Measurements from ENCODE around the gene SMYD3. TPM values are rescaled to one million over a fixed set of nuclear protein-coding genes. Genes with fewer than 3 reads are reported as not detected.

The SMYD3 gene
- total RNA-seq, 1 donor from 2014 or later, result 80.8 TPM

GRCh38 chr1:245768596-245768995, 738.5 kb downstream of the SMYD3 start:
- Histone ChIP-seq H3K4me3 (ENCODE audit: insufficient read depth, low read depth, low read length) (no peak overlapping the region), H3K4me1 (ENCODE audit: insufficient read depth, low read length) (peaks cover 37% of the 10 kb centered on the region), H4K20me1 (ENCODE audit: insufficient read depth, low read length) (no peaks in the 10 kb centered on the region), H3K79me2 (ENCODE audit: insufficient read depth, low read length) (no peaks in the 10 kb centered on the region), H3K4me2 (ENCODE audit: low read length) (no peak overlapping the region), H3K27ac (ENCODE audit: low read depth, low read length) (no peak overlapping the region), H3K27me3 (ENCODE audit: insufficient read depth, low read length) (no peaks in the 10 kb centered on the region), H3K9ac (ENCODE audit: low read length) (no peak overlapping the region), H3K36me3 (ENCODE audit: insufficient read depth, low read length) (no peaks in the 10 kb centered on the region), H3K9me3 (ENCODE audit: insufficient read depth, low read depth, low read length) (no peaks in the 10 kb centered on the region), H2AFZ (ENCODE audit: low read depth, low read length) (no peak overlapping the region)
- Mint-ChIP-seq H3K4me3 (ENCODE audit: unreplicated experiment) (no peak overlapping the region), H3K27me3 (ENCODE audit: low read depth, unreplicated experiment) (no peaks in the 10 kb centered on the region), H3K4me1 (ENCODE audit: low read depth, unreplicated experiment) (peaks cover 34% of the 10 kb centered on the region), H3K36me3 (ENCODE audit: low read depth, unreplicated experiment) (peaks cover 16% of the 10 kb centered on the region), H3K27ac (ENCODE audit: unreplicated experiment) (no peak overlapping the region), H3K9me3 (ENCODE audit: unreplicated experiment) (no peaks in the 10 kb centered on the region)
- FAIRE-seq (no peak), DNase-seq (ENCODE audit: low read depth) (no peak)
- TF ChIP-seq, protein P1, sequence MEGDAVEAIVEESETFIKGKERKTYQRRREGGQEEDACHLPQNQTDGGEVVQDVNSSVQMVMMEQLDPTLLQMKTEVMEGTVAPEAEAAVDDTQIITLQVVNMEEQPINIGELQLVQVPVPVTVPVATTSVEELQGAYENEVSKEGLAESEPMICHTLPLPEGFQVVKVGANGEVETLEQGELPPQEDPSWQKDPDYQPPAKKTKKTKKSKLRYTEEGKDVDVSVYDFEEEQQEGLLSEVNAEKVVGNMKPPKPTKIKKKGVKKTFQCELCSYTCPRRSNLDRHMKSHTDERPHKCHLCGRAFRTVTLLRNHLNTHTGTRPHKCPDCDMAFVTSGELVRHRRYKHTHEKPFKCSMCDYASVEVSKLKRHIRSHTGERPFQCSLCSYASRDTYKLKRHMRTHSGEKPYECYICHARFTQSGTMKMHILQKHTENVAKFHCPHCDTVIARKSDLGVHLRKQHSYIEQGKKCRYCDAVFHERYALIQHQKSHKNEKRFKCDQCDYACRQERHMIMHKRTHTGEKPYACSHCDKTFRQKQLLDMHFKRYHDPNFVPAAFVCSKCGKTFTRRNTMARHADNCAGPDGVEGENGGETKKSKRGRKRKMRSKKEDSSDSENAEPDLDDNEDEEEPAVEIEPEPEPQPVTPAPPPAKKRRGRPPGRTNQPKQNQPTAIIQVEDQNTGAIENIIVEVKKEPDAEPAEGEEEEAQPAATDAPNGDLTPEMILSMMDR (IDR thresholded peaks at IDR 0.05; ENCODE audit: insufficient read depth, low read depth, low read length), result no peak
- TF ChIP-seq EZH2 (IDR thresholded peaks at IDR 0.05; ENCODE audit: insufficient read depth, low read length), result no peak

GRCh38 chr1:245765230-245766000, 741.7 kb downstream of the SMYD3 start:
- Histone ChIP-seq H3K4me2 (ENCODE audit: low read length) (peak overlapping the region; percentile 39), H3K79me2 (ENCODE audit: insufficient read depth, low read length) (no peaks in the 10 kb centered on the region), H3K27ac (ENCODE audit: low read depth, low read length) (peak overlapping the region; percentile 37), H4K20me1 (ENCODE audit: insufficient read depth, low read length) (no peaks in the 10 kb centered on the region), H3K9me3 (ENCODE audit: insufficient read depth, low read depth, low read length) (no peaks in the 10 kb centered on the region), H3K36me3 (ENCODE audit: insufficient read depth, low read length) (no peaks in the 10 kb centered on the region), H3K27me3 (ENCODE audit: insufficient read depth, low read length) (no peaks in the 10 kb centered on the region), H2AFZ (ENCODE audit: low read depth, low read length) (peak overlapping the region; percentile 20), H3K4me3 (ENCODE audit: insufficient read depth, low read depth, low read length) (no peak overlapping the region), H3K4me1 (ENCODE audit: insufficient read depth, low read length) (peaks cover 24% of the 10 kb centered on the region), H3K9ac (ENCODE audit: low read length) (no peak overlapping the region)
- DNase-seq (ENCODE audit: low read depth) (peak; percentile 84), FAIRE-seq (peak; percentile 93)
- H3K4me3 Mint-ChIP-seq (ENCODE audit: unreplicated experiment), result peak overlapping the region; percentile 22
- H3K36me3 Mint-ChIP-seq (ENCODE audit: low read depth, unreplicated experiment), result peaks cover 32% of the 10 kb centered on the region
- H3K4me1 Mint-ChIP-seq (ENCODE audit: low read depth, unreplicated experiment), result peaks cover 25% of the 10 kb centered on the region
- no peaks in the 10 kb centered on the region for H3K27me3 Mint-ChIP-seq (ENCODE audit: low read depth, unreplicated experiment)
- H3K27ac Mint-ChIP-seq (ENCODE audit: unreplicated experiment), result peak overlapping the region; percentile 90
- H3K9me3 Mint-ChIP-seq (ENCODE audit: unreplicated experiment), result peaks cover 2% of the 10 kb centered on the region
- TF ChIP-seq, protein P1 (IDR thresholded peaks at IDR 0.05; ENCODE audit: insufficient read depth, low read depth, low read length), result no peak
- TF ChIP-seq EZH2 (IDR thresholded peaks at IDR 0.05; ENCODE audit: insufficient read depth, low read length), result no peak

DNA sequence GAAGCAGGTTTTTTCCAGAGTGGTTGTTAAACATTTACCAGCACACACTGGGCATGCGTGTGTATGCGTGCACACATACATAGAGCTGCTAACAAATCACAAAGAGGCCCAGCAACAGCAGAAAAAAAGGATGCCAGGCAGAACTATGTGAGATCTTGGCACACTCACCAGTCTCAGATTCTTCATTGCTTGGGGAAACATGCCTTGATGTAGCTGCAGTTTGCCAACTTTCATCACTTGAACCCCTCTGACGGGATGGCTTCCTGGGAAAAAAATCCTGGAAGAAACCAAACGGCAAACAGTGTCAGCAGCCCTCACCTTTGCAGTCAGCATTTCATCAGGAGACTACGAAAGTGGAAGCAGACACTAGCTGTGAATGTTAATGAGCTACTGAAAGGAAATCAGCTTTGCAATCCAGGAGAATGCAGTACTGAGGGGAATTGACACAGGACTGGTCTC, 743.2 kb downstream of the SMYD3 start:
- H4K20me1 ChIP-seq (ENCODE audit: insufficient read depth, low read length), result no peaks in the 10 kb centered on the region
- FAIRE-seq, result no peak
- H3K79me2 ChIP-seq (ENCODE audit: insufficient read depth, low read length), result no peaks in the 10 kb centered on the region
- Mint-ChIP-seq H3K27me3 (ENCODE audit: low read depth, unreplicated experiment) (no peaks in the 10 kb centered on the region), H3K27ac (ENCODE audit: unreplicated experiment) (no peak overlapping the region), H3K4me3 (ENCODE audit: unreplicated experiment) (no peak overlapping the region), H3K36me3 (ENCODE audit: low read depth, unreplicated experiment) (peaks cover 27% of the 10 kb centered on the region), H3K9me3 (ENCODE audit: unreplicated experiment) (peaks cover 2% of the 10 kb centered on the region), H3K4me1 (ENCODE audit: low read depth, unreplicated experiment) (peaks cover 20% of the 10 kb centered on the region)
- no peaks in the 10 kb centered on the region for H3K36me3 ChIP-seq (ENCODE audit: insufficient read depth, low read length)
- H3K4me3 ChIP-seq (ENCODE audit: insufficient read depth, low read depth, low read length), result no peak overlapping the region
- H3K27ac ChIP-seq (ENCODE audit: low read depth, low read length), result no peak overlapping the region
- peaks cover 17% of the 10 kb centered on the region for H3K4me1 ChIP-seq (ENCODE audit: insufficient read depth, low read length)
- no peak overlapping the region for H3K4me2 ChIP-seq (ENCODE audit: low read length)
- no peaks in the 10 kb centered on the region for H3K9me3 ChIP-seq (ENCODE audit: insufficient read depth, low read depth, low read length)
- DNase-seq (ENCODE audit: low read depth), result no peak
- TF ChIP-seq, protein P1 (IDR thresholded peaks at IDR 0.05; ENCODE audit: insufficient read depth, low read depth, low read length), result no peak
- TF ChIP-seq EZH2 (IDR thresholded peaks at IDR 0.05; ENCODE audit: insufficient read depth, low read length), result no peak
- no peak overlapping the region for H2AFZ ChIP-seq (ENCODE audit: low read depth, low read length)
- H3K9ac ChIP-seq (ENCODE audit: low read length), result no peak overlapping the region
- H3K27me3 ChIP-seq (ENCODE audit: insufficient read depth, low read length), result no peaks in the 10 kb centered on the region

Measured in astrocyte (in vitro differentiated cells and primary cell).